VCaP (cell line): Measurements from ENCODE around the gene BICD2.

Experiments
- H3K27ac ChIP-seq: fragments of 450-650 bp; 2 replicates; pipeline ENCODE4 v1.5.1; 2017
- CTCF ChIP-seq: fragments of 450-650 bp; conservative IDR thresholded peaks from 2 replicates; pipeline ENCODE4 v1.5.1; 2017; ENCODE audit warnings: mild to moderate bottlenecking, moderate library complexity

BICD2 gene

GRCh38 chr9:92726971-92727715 lies 37.5 kb downstream of the BICD2 start:
- TF ChIP-seq CTCF = no peak

DNA sequence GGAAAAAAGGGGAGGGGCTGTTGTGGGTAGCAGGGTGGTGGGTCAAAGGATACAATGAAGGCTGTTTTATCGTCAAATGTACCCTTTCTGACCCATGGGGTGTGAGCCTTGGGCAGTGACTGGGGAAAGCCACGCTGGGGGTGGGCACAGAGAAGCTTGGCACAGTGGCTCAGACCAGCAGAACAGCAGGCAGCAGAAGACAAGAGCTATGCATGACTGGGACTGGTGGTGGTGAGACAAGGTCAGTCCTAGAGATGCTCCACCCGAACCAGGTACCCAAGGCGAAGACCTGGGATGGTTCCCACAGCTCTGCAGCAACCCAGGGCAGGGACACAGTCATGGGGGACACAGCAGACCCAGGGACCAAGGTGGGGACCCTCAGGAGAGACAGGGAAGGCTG lies 38.3 kb downstream of the BICD2 start:
- no peak overlapping the region for H3K27ac ChIP-seq
- no peak for TF ChIP-seq CTCF

More at GRCh38 chr9:92726971-92727715, 37.5 kb downstream of the BICD2 start:
- H3K27ac ChIP-seq = no peak overlapping the region

DNA sequence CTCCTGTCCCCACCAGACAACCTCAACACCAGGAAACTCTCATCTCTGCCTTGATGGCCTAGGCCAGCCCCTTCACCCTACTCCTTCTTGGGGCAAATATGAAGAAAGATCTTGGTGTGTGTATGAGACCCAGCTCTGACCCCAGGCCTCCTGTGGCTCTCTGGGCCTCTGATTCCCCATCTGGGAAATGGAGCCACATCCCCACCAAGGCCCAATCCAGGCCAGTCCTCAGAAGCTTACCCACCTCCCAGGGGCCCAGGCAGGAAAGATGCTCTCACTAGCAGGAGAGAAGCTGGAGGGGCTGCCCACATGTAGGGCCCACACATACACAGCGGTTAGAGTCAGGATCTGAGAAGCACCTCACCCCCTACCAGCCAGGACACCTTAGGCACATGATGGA lies 38.9 kb downstream of the BICD2 start:
- no peak overlapping the region for H3K27ac ChIP-seq
- no peak for TF ChIP-seq CTCF

DNA sequence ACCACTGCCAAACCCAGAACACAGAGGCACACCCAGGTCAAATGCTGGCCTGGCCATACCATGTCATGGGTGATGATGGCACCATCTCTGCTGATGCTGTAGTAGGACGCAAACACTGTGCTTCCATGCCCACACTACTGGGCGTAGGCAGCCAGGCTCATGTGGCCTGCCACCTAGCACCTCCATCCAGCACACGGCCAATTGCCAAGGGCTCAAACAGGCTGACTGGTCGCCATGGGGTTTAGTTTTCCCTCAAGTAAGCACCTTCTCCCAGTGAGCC lies 39.4 kb downstream of the BICD2 start:
- no peak overlapping the region for H3K27ac ChIP-seq
- no peak for TF ChIP-seq CTCF

DNA sequence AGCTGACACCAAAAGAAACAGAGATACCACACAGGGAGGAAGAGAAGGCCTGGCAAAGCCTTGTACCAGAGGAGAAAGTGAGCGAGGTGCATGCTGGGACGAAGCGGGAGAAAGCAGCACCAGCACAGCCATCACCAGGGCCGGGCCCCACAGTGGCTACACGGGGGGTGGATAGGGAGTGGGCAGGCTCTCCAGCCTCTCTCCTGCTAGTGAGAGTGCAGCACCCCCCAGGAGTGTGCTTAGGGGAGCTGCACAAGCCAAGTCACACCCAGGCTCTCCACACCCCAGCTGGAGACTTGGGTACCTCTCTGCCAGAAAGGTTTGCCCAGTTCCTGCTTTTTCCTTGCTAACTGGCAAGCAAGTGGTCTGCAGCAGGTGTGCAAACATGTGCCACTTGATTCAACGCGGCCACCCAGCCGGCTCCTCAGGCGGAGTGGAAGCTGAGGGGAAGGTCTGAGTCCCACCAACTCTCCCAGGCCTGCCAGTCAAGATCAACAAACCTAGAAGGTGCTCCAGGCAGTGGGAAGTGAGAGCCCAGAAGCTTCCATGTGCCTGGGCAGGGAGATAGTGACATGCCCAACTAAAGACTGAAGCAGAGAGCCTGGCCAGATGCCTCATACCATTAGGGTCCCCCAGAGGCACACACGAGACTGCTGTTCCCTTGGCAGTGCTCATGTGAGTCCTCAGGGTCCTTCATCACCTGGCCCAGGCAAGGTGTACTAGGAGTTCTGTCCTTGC lies 39.9 kb downstream of the BICD2 start:
- no peak for TF ChIP-seq CTCF
- H3K27ac ChIP-seq = no peak overlapping the region

DNA sequence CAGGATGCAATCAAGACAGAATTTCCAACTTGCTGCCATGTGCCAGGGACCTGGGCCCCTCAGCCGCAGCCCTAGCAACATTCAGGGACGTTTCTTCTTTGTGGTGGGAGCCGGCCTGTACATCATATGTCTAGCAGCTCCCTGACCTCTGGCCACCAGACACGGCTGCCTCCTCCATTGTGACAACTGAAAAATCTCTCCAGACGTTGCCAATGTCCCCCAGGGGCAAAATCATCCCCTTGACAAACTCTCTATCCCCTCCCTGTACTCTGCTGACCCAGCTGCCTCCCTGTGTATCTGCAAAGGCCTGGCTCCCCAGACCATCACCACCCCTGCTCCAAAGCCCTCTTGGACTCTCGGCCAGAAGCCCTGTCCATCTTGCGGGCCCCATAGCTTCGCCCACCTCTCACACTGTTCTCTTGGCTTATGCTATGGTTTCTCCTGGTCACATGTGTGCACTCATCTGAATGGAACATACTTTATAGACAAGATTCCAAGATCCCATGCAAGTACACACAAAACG lies 40.8 kb downstream of the BICD2 start:
- no peak overlapping the region for H3K27ac ChIP-seq
- no peak for TF ChIP-seq CTCF

GRCh38 chr9:92723299-92723625 lies 41.4 kb downstream of the BICD2 start:
- no peak for TF ChIP-seq CTCF

More at GRCh38 chr9:92723299-92723625, 41.4 kb downstream of the BICD2 start:
- H3K27ac ChIP-seq = no peak overlapping the region
